CD4-positive, alpha-beta T cell treated with Interleukin-4 for 4 hours (primary cell): Measurements from ENCODE around the gene CPT1B.
A peak's percentile ranks its signal among the peaks of the same experiment; 100 is the strongest.
"Not testable (repeated sequence)": the region's sequence is repeated elsewhere in the genome, so short reads cannot be mapped to it uniquely, and the experiment has no call there.

Source experiments
- DNase-seq: peaks from one replicate; pipeline ENCODE4 v3.0.0-alpha.2; 2020

The CPT1B gene

GRCh38 chr22:50526108-50526833, 52.0 kb downstream of the CPT1B start:
- DNase-seq, result peak; percentile 84

GRCh38 chr22:50525858-50526107, 52.4 kb downstream of the CPT1B start:
- DNase-seq, result no peak

DNA sequence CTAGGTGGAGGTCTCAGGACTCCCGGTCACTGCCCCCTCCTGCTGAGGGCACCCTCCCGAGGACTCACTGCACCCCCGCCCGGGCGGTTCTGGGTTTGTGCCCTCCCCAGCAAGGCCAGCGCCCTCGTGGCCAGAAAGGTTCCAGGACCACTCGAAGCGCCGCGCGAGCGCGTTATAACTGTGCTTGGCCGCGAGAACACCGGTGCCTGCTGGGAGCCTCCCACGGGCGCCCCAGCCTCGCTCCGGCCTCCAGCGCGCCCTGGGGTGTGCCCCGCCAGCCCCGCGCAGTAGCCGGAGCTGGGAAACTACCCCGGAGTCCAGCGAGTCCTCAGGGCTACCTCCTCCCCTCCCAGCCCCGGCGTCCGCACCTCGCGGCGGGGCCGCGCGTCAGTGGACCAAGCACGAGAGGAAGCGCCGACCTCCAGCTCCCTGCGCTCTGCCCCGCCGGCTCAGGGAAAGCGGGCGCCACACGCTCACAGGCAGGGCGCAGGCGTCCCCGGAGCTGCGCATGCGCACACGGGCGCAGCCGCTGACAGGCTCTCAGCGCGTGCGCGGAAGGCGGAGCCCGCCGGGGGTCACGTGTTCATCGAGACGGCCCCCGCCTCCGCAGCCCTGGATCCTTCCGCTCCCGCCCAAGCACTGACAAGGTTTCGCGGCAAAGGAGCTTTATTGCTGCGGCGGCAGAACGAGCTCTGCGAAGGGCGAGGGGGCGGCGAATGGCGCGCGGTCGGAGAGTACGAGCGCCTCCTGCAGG, 52.9 kb downstream of the CPT1B start, which contains the start of gene SCO2:
SCO2 (minus strand) TSS at position 495 of the 754 bp plus-strand sequence. CDS start 1,187 bp downstream, outside the sequence.
- peak; percentile 98 for DNase-seq

GRCh38 chr22:50524676-50525103, 53.5 kb downstream of the CPT1B start:
- DNase-seq, result no peak

GRCh38 chr22:50523806-50524675, 54.2 kb downstream of the CPT1B start:
- DNase-seq, result no peak

GRCh38 chr22:50523458-50523805, 54.8 kb downstream of the CPT1B start:
- no peak for DNase-seq

- DNase-seq, result no peak
Measured at GRCh38 chr22:50522806-50523438, 55.3 kb downstream of the CPT1B start.

- DNase-seq, result no peak
Measured at GRCh38 chr22:50522208-50522805, 55.9 kb downstream of the CPT1B start.

DNA sequence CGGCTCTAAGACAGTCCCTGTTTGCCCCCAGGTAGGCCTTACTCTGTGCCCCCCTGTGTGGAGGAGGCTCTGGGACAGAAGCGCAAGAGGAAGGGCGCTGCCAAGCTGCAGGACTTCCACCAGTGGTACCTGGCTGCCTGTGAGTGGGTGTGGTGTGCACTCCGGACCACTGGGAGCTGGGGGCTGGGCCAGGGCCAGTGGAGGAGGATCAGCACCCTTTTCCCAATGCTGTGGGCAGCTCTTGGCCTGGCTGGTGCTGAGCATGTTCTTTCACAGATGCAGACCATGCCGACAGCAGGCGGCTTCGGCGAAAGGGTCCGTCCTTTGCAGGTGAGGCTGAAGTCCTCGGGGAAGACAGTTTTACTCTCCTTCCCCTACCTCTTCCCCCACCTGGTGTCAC, 56.5 kb downstream of the CPT1B start:
- DNase-seq, result no peak

GRCh38 chr22:50520826-50521453, 57.3 kb downstream of the CPT1B start:
- no peak for DNase-seq

DNA sequence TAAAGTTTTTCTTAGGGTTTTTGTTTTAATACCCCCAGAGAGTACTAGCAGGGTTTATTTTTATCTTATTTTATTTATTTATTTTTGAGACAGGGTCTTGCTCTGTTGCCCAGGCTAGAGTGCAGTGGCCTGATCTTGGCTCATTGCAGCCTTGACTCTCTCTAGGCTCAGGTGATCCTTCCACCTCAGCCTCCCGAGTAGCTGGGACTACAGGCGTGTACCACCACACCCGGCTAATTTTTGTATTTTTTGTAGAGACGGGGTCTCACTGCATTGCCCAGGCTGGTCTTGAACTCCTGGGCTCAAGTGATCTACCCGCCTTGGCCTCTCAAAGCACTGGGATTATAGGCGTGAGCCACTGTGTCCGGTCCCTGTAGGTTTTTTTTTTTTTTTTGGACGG, 58.0 kb downstream of the CPT1B start:
- not testable (repeated sequence) for DNase-seq

- no peak for DNase-seq
Measured at GRCh38 chr22:50519151-50519550, 59.1 kb downstream of the CPT1B start.
